GM19099 (cell line): Measurements from ENCODE around the gene LIPA.

Experiments
- POLR2A ChIP-seq: IDR thresholded peaks from 3 replicates; pipeline ENCODE4 v1.6.1; 2011; ENCODE audit warnings: low read depth; ENCODE audit not compliant: insufficient read length; ENCODE audit errors: extremely low read depth

LIPA gene

GRCh38 chr10:89251409-89252224 lies at the start of gene LIPA:
Gene LIPA, minus strand, starts transcription at chr10:89251775. Its CDS starts 4,127 bp downstream, at chr10:89247648.
- TF ChIP-seq POLR2A = peak; percentile 84

DNA sequence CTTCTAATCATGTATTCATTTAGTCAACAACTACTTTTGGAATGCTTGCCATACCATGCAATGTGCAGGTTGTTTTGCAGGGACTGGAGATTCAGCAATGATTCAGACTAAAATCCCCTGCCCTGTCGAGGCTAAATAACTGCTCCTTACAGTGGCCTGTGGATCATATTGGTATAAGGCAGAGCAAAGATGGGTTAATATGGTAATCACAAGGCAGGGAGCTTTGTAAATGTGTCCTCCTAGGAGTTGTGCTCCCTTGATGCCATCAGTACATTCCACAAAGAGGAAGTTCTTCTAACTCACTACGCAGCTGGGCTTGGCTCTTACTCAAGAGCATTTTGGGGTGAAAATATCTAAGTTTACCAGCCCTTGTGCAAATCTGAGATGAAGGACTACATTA lies 49.7 kb upstream of the LIPA start:
- no peak for TF ChIP-seq POLR2A

GRCh38 chr10:89299031-89299430 lies 47.5 kb upstream of the LIPA start:
- no peak for TF ChIP-seq POLR2A

GRCh38 chr10:89297791-89298190 lies 46.2 kb upstream of the LIPA start:
- no peak for TF ChIP-seq POLR2A

DNA sequence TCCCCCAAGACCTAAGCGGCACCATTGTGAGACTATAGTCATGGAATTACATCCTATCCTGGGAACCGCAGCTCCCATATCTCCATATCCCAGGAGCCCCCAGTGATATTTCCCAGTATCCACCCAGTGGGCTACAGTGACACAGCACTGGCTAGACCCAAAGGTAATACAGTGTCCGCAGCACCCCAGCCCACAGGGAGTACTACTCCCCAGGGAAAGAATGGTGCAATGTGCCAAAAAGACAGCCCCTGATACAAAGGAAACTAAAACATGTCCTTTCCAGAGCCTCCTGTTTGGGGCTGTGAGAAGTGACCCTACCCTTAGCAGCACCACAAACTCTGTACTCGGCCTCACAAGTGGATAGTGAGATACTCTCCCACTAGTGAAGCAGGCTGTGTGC lies 45.8 kb upstream of the LIPA start:
- TF ChIP-seq POLR2A = no peak

- TF ChIP-seq POLR2A = no peak
These were observed 44.7 kb upstream of the LIPA start for GRCh38 chr10:89296220-89296648.

DNA sequence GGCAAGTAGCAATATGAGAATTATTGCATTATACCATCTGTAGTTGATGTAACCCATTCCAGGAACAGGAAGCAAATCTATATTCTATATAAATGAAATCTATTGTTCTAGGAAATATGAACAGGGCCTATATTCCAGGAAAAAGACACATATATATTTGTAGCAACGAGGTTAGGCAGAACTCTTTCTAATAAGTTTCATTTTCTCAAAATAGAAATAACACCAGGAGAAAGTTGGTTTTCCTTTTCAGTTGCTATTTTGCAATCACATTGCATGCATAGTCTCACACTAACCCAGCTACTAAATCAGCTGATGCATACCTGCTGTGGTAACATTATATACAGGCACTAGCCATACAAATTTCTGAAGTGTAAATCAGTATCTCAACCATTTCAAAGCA lies 44.0 kb upstream of the LIPA start:
- TF ChIP-seq POLR2A = no peak

DNA sequence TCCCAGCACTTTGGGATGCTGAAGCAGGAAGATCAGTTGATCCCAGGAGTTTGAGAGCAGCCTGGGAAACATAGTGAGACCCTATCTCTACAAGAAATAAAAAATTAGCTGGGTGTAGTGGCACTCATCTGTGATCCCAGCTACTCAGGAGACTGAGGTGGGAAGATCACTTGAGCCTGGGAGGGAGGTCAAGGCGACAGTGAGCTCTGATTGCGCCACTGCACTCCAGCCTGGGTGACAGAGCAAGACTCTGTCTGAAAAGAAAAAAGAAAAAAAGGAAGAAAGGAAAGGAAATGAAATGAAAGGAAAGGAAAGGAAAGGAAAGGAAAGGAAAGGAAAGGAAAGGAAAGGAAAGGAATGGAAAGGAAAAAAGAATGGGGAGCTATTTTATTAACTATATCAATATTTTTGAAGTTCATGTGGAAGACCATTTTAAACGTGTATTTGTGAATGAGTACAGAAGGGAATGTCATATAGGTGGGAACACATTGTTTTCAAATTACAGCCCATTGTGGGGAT lies 43.2 kb upstream of the LIPA start:
- no peak for TF ChIP-seq POLR2A

DNA sequence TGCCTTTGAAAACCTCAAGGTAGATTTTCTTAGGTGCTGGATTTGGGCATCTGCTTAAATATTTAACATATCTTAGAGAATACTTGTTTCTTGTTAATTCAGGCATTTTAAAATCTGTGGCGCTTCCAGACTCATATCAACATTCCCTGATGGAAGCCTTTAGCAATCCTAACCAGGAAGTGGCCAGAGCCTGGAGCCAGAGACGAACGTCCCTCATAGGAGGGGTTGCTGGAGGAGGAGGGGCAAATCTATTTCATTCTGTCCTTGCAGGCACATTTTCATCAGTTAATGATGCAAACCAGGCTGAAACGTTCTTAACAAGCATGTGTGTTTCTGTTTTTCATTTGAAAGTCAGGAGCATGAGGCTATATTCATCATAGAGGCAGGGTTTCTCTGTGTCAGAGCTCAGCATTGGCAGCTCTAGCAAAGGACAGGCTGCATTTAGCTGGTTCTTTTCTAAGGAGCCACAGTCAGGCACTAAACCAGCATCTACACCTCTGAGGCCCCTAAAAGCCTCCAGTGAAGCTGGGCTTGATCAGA lies 32.4 kb upstream of the LIPA start:
- TF ChIP-seq POLR2A = no peak

- TF ChIP-seq POLR2A = no peak
These were observed 31.7 kb upstream of the LIPA start for GRCh38 chr10:89283025-89283935.

- TF ChIP-seq POLR2A = no peak
These were observed 30.2 kb upstream of the LIPA start for GRCh38 chr10:89281606-89282395.

- no peak for TF ChIP-seq POLR2A
These were observed 28.9 kb upstream of the LIPA start for GRCh38 chr10:89280508-89280907.

- TF ChIP-seq POLR2A = no peak
These were observed 27.9 kb upstream of the LIPA start for GRCh38 chr10:89279421-89279869.

GRCh38 chr10:89278900-89279392 lies 27.4 kb upstream of the LIPA start:
- no peak for TF ChIP-seq POLR2A
